Activated CD8-positive, alpha-beta memory T cell treated with anti-CD3 and anti-CD28 coated beads, Interleukin-2, amount 50 U/mL, for 1 hour (primary cell): ENCODE results near the gene RIMBP2.

Source experiments
- DNase-seq: peaks from one replicate; pipeline ENCODE4 v3.0.0-alpha.2; 2020; ENCODE audit errors: extremely low read depth

Gene RIMBP2

DNA sequence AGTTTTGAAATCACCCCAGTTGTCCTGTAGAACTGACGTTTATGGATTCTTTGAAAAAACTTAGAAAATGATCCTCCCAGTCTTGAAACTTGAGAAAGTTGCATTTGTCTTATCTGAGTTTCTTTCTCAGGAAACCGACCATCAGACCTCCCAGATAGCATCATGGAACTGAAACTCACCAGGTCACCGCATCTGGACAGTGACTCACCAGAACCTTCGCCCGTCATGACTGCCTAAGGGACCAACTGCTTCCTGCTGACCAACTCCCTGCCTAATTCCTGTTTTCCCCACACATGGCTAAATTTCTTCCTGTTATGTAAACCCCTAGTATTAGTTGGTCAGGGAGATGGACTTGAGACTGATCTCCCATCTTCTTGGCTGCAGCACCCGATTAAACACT is 175.7 kb downstream of the RIMBP2 start:
- DNase-seq, result no peak

DNA sequence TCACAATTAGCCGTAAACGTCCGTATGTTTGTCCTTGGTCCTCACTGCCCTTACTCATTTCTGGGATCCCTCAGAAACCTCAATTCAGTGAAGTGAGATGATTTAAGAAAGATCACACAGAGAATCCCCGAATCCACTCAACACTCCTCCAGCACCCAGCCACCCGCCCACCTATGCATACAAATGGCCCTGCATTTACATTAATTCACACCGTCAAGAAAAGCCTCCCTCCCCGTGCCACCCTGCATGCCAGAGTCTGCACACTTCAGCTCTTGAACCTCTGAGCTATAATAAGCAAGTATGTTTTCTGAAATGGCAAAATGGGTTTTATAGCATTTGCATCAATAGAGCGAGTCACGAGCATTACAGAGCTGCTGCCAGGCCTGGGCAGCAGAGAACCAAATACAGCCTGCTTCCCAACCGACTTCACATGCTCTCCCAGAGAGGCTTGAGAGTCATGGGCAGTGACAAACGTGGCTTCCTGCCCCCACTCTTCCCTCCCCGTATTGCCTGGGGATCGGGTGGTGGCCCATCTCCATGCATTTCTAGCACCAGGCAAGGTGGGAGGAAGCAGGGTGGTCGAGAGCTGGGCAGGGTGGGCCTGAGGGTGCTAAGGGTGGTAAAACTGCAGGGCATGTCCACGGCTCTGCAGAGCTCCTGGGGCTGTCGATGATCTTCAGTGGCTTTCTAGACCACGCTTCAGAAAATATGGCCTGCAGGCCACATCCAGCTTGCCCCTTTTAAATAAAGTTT is 177.6 kb downstream of the RIMBP2 start:
- no peak for DNase-seq

DNA sequence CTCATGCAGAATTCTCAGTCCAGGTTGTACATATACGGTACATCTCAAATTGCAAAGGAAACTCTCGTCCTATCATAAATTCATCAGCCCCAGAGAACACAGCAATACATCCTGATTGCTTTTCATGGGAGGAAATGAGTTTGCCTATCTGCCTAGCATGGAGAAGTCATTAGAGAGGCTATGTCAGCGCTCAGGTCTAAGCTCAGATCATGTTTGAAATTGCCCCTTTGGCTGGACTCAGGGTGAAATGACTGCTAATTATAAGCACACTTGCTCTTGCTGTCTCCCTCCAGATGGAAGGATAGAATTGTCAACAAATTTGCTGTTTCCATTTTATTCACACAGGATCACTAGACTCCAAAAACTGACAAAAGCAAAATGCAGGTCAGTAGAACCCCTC is 178.4 kb downstream of the RIMBP2 start:
- no peak for DNase-seq

DNA sequence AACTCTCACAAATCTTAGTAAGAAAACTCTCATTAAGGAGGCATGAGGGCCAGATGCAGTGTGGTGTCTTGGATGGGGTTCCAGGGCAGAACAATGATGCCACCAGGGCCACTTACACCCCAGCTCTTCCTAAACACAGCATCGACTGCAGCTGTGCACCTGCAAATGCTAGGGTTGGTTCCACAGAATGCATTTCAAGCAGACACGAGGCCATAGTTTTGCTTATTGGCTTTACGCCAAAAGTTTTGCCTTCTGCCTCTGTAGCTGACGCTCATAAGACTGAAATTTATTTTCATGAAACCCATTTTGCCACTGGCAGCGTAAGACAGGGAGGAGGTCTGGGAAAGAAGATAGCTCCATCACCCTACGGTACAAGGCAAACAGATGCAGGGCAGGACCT is 179.0 kb downstream of the RIMBP2 start:
- no peak for DNase-seq

DNA sequence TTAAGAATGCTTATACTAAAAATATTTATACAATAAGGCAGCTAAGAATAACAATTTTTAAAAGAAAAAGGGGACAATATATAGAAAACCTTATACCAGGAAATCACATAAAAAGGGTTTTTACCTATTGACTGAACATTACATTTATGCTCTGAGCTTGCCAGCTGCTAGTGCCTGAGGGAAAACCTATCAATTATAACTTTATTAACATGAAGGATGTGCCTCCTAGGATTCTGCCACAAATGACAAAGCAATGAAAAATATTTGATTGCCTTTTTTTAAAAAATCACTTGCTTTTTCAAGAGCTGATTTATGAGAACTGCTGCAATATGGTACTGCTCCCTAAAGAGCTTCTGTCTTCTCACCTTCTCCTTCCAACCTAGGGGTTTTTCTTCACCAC is 185.7 kb downstream of the RIMBP2 start:
- DNase-seq, result no peak

DNA sequence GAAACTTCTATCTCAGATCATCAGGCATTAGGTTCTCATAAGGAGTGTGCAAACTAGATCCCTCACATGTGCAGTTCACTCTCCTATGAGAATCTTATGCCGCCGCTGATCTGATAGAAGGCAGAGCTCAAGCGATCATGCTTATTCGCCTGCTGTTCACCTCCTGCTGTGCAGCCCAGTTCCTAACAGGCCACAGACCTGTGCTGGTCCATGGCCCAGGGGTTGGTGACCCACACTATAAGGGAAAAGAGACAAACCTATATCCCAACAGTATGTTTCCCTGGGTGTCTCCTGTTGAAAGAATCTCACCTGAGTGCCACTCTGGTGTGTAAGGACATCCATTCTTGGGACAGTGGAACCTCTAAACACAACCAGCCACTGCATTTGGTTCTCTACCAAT is 186.3 kb downstream of the RIMBP2 start:
- no peak for DNase-seq

DNA sequence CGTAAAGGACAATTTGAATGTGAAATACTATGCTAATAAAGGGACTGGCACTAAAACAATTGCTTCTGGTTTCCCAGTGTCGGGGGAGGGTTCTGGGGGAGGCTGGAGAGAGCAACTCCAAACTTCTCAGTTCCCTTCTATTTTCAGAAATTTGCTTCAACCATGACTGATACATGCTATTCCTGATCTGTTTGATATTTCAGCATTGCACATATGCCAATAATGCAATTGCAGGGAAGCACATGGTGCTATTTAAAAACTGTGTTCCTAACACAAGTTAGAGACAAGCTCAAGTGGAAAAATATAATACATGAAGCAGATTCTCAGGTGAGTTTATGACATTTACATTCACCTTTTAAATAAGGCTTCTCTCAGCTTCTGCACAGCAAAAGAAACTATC is 188.9 kb downstream of the RIMBP2 start:
- DNase-seq, result no peak

DNA sequence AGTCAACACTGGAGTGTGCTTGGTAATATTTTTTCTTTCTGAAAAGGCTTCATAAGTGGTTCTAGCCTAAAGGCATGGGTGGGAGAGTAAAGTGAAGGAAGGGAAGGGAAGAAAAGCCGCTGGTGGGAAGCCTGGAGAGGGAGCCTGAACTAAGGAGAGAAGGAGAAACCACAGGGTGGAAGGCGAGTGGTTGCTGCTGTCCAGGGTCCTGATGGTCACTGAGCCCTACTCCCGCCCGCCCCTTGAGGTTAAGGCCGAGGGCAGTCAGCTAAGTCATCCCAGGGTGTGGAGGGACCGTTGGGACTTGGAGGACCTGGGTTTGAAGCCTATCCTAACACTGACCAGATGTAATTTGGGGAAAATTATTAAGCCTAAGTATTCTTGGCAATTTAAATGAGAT is 189.3 kb downstream of the RIMBP2 start:
- DNase-seq, result no peak

DNA sequence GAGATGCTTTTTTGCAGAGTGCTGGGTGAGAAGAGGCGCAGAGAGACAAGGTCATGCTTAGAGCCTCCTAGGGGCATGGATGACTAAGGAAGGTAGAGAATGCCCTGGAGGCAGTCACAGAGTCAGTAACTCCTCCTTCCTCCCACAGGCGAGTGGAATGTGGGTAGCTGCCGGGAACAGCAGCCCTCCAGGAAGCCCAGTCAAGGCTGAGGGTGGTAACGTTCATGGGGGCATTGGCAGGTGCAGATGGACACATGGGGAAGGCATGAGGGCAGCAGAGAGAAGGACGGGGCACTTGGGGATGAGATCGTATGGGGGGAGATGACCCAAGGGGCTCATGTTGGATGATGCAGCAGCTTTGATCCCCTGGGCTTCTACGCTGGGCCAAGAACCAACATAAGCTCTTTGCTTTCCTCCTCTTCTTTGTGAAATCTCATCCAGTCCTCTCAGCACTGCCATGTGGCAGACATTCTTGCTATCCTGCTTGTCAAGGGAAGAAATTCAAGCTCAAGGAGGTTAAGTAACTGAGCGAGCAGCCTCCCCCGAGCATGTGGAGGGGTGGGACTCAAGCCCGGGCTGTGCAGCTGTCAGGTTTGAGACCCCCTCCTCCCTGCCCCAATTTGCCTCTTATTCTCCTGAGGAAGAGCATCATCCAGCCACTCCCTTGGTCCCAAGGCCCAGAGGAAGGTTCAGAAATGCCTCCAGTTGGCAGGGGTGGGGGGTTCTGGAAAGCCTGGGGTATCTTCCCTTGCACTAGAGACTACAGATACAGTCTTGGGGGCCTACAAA is 190.5 kb downstream of the RIMBP2 start:
- no peak for DNase-seq

DNA sequence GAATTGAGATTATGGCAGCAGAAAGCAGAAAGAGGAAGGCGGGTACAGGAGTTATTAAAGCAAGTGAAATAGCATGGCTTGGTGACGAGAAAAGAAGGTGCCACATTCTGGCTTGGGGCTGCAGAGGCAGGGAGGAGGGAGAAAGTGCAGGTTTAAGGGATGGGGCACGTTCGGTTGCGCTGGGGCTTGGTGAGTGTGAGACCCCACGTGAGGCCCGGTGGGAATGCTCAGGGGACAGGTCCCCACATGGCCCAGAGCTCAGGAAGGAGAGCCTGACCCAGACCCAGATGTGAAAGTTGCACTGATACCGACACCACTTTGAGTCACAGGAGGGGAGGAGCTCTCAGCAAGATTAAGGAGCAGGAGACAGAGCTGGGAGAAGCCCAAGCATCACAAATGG is 191.3 kb downstream of the RIMBP2 start:
- no peak for DNase-seq

DNA sequence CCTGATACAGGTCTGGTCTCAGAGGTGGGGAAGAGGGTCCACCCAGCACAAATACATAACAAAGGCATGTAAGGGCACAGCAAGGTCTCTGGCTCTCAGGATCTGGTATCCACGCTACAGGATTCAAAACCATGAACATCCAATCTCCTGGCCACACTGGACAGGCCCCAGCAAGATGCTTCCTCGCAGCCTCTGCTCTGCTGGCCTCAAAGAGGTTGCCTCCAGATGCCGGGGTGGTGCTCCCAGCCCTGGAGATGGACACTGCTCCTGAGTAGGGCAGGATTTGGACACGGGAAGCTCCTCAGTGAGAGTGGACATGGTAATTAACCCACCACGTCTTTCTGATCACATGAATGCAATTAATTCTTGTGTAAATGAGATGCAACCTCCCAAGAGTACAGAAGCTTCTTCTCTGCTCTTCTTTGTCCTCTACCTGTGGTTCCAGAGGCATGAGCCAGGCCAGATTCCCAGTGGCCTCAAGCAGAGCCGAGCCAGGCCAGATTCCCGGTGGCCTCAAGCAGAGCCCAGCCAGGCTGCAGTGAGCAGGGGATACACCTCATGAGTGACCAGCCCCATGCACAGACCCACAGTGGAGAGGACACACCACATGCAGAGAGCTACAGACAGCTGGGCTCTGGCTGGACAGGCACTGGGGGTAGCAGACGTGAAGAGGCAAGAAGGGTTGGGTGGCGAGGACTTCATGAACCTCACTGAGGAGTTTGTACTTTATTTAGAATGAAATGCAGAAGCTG is 192.1 kb downstream of the RIMBP2 start:
- no peak for DNase-seq

DNA sequence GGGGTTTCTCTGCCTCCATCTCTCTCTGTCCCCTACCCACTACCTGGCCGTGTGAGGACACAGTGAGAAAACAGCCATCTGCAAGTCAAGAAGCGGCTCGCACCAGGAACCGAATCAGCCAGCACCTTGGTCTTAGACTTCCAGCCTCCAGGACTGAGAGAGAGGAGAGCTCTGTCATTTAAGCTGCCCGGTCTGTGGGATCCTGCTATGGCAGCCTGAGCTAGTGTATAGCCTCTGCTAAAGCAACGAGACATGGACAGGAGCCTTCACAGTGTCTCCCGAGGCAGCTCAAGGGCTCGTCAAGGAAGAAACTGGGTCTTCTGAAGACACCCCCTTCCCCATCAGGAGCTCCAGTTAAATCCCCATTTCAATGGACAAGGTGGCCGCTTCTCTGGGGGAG is 192.9 kb downstream of the RIMBP2 start:
- no peak for DNase-seq

DNA sequence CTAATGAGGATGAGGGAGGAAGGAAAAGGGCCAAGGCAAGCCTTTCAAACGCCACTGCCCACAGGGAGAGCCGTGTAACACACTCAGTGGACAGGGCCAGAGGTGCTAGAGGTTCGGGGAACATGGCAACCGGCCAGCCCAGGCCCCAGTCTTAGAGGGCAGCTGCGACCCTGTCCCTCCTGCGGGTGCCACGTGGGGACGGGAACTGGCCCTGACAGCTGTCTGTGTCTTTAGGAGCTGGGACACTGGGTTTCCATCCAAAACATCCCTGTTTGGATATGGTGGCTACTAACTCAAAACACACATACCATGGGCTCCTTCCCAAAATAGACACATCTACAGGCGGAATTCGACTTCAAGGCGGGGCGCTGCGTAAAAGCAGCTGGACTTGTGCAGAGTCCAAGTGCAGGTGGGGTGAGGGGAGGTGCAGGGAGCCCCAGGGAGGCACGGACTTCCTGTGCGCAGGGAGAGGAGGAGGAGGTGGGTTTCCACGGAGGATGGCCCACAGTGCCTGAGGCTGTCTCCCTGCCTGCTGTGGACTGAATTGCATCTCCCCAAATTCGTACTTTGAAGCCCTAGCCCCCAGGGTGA is 193.8 kb downstream of the RIMBP2 start:
- no peak for DNase-seq

DNA sequence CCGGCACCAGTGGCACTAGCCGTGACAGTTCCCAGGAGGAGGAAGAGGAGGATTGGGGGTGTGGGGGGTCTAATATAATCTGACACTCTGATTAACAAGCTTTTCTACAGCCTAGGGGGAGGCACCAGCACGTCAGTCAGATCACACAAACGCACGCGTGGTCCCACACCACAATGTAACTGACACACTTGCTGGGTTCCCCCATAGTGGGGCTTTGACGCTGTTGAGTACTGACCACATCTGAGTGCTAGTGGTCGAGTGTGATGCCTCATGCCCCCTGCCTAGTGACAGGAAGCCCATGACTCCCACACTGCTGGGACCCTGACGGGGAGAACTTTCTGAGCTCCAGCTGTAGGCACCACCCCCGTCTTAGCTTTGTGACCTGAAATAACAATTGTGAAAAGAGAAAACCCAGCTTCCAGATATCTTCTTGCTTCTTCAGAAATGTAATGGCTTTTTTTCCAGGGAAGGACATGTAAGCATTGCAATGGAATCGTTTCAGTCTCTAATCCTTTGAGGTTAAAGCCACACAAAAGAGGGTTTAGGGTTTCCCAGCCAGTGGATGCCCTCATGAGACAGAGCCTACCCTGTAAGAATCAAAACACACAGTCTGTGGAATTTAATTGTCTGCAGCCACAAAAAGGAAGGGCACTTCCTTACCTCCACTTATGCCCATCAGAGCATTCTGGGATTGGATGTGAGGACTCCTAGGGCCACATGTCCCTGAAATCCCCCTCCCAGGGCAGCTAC is 194.5 kb downstream of the RIMBP2 start:
- no peak for DNase-seq

DNA sequence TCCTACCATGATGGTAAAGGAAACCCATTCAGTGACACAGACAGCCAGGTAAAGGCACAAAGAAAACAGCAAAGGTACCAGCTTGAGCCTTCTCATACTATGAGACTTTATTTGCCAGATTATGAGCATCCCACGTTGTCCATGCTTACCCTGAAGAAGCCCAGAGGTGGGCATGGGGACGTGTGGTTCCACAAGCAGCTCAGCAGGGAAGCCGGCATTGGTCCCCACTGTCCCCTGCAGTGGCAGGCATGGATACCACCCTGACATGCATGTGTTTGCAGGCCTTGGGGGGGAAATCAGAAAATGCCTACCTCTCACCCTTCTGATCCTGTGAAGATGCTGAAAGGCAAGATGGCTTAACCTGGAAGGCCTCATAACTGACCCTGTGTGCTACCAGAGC is 195.3 kb downstream of the RIMBP2 start:
- no peak for DNase-seq

DNA sequence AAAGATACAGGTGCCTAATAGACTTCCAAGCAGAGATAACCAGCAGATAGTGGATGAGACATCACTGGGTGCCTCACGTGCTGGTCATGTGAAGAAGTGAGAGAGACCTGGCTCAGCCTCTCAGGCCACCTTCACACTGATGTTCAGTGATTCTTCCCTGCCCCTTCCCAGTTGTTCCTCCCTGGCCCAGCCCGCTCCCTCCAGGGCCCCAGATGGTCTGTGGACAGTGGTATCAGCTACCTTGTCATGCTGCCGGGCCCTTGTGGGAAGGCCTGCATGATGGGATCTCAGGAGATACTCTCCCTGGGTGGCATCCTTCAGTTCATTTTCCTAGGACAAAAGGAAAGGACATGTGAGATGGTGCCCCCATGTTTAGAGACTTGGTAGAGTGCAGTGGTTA is 198.5 kb downstream of the RIMBP2 start:
- DNase-seq, result no peak

DNA sequence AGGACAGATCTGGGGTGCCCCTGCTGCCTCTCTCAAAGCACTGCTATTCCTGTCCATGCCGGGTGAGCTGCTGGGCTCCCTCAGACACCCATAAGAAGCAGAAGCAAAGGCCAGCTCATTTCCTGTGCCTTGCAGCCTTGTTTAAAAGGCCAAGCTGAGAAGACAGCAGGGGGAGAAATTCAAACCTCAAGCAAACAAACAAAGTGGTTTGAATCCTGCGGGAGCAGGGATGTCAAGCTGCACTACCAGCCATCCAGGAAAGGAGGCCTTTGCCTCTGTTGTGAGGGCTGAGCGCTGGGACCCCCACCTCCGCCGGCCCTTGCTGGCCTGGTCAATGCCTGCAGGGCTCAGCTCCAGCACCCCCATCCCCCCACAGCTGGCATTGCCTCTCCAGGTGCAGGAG is 201.9 kb downstream of the RIMBP2 start:
- DNase-seq, result no peak

DNA sequence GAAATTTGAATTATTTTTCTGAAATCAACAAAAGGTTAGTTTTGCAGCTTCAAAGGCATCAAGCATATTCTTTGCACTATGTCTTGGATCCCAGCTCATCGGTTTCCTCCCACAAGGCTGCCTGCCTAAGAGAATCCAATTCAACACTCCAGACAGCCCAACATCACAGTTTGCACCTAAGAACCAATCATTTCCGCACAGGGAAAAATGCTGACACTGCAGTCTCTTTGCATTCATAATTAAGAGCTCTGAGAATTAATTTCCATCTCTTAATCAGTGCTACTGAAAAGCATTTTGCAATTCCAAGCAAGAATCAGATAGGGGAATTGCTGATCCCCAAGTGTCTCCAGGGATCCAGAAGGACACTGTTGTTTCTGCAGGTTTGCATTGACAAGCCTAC is 202.5 kb downstream of the RIMBP2 start:
- DNase-seq, result no peak

DNA sequence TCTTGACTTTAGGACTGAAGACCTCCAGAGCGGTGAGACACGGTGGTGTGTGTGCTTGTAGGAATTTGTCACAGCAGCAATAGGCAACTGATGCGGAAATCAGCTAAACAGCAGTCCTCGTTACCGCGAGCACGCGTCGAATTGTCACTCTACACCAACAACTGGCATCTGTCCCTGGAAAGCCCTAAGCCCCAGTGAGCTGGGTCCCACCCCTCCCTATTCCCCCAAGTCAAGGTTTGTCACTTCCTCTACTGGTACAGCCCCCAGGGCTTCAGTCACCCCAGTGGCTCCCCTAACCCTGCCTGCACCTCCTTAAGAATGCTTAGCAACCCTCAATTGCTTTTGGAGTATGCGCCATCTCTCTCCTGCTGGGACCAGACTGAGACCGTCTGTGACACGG is 204.8 kb downstream of the RIMBP2 start:
- no peak for DNase-seq

DNA sequence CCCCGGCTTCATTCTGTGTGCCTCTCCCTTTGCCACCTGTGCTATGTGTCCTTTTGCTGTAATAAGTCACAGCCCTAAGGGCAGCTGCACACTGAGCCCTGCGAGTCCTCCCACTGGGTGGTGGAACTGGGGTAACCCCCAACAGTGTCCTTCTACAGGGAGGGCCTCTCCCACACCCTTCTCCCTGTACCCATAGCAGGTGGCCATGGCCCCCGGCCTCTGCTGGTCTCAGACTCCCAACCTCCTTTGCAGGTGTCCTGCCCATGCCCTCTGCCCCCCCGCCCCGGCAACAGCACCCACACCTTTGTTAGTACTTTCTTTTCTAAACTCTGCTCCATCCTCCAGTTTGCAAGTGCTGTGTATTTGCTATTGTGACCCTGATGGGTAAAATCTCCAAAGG is 206.6 kb downstream of the RIMBP2 start:
- no peak for DNase-seq

DNA sequence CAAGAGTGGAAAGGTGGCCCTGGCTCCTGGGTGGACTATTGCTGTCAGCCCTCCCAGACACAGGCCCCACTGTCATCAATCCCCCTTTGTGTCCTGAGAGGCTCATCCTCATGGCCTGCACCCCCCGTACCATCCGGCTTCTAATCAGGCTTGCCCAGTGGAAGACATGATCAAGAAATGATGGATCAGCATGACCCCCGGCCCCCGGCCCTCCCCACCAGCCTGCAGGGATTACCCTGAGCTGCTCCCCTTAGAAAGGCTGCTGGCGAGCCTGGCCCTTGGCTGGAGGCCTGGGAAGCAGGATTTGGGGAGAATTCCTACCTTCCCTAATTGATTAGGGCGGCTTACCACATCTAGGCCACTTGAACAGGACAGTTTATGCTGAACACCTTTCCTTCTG is 207.3 kb downstream of the RIMBP2 start:
- DNase-seq, result no peak

DNA sequence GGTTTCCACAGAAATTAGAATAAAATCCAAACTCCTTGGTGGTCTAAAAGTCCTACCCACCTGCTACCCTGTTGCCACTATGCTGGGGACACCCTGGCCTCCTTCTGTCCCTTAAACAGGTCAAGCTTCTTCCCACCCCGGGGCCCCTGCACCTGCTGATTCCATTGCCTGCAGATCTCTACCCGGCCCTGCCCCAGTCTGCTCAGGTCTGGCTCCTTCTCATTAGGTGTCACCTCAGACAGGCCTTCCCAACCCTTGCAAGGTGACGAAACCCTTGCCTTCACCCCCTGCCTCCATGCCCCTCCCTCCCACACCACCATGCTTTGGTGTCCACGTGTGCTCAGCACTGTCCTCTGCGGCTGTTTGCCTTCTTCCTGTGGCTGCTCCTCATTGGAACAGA is 207.8 kb downstream of the RIMBP2 start:
- DNase-seq, result no peak
